ENCODE data around the gene KRT8. TPM values are rescaled to one million over a fixed set of nuclear protein-coding genes. Genes with fewer than 3 reads are reported as not detected.
A peak's percentile ranks its signal among the peaks of the same experiment; 100 is the strongest.

KRT8 gene
- total RNA-seq, 1 experiment from 2014 or later, result 179 TPM

DNA sequence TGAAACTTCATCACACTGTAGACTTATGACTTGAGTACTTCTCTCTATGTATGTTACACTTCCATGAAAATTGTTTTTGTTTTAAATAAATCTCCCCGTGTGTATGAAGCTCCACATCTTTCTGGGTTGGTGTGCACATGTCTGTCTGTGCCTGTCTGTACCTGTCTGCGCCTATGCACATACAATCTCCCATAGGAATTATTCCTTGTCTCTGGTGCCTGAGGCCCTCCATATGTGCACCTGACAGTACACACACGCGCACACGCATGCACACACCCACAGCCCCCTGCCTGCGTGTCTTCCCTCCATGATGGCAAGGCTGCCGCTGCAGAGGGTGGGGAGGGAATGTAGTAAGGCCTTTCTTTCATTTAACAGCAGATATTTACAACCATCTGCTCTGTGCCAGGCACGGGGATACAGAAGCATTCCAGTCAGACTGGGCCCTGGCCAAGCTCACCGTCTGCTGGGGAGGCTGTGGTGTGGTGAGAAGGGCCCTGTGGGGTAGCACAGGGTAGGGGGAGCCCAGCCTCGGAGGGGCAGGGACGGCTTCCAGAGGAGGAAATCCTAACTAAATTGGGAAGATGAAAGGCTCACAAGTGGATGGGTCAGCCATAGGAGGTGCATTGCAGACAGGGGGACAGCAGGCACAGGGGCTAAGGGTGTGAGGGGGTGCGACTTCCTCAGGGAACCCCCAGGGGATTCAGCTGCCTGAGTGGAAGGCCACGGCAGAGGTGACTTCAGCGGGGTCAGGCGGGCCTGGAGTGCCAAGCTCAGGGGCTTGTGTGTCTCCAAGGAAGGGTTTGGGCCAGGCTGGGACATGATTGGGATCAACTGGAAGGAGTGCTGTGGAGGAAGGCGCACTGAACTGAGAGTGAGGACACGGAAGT is 26.1 kb downstream of the KRT8 start:
- no peak for TF ChIP-seq CTCF (IDR thresholded peaks at IDR 0.05; ENCODE audit: unreplicated experiment)
- ChIA-PET POLR2A (interaction anchor here (0.6 to 17.0 kb wide), 16 partner anchors 8 to 807 kb away, joined by 3 to 675 read pairs (median 4); partner anchors contain the start of genes KRT5 and KRT6A), CTCF (interaction anchor here (0.6 to 24.3 kb wide), 58 partner anchors 8 to 853 kb away, joined by 3 to 747 read pairs (median 5); partner anchors contain the start of genes KRT1, KRT5, KRT6A and KRT73)
- no TSS peak for BruUV-seq (replicated peaks)
- intact Hi-C loops (cut with micrococcal nuclease), result loop anchor here (1.0 to 10.0 kb wide), 4 partner anchors 487 to 739 kb away; no protein-coding TSS in a partner anchor
- DNase-seq (ENCODE audit: unreplicated experiment), result no peak
- Mint-ChIP-seq H3K27ac (ENCODE audit: low read depth, unreplicated experiment) (peak overlapping the region; percentile 1), H3K36me3 (ENCODE audit: insufficient read depth, unreplicated experiment) (no peaks in the 10 kb centered on the region), H3K27me3 (ENCODE audit: insufficient read depth, unreplicated experiment) (no peaks in the 10 kb centered on the region), H3K9me3 (ENCODE audit: unreplicated experiment) (no peaks in the 10 kb centered on the region), H3K4me3 (ENCODE audit: unreplicated experiment) (peak overlapping the region; percentile 48), H3K4me1 (ENCODE audit: insufficient read depth, unreplicated experiment) (peaks cover 56% of the 10 kb centered on the region)

GRCh38 chr12:52877242-52877641 is 27.6 kb downstream of the KRT8 start:
- no peak for DNase-seq (ENCODE audit: unreplicated experiment)
- intact Hi-C loops (cut with micrococcal nuclease), result loop anchor here (10.0 kb wide), 1 partner anchor 662 kb away; no protein-coding TSS in a partner anchor
- no TSS peak for BruUV-seq (replicated peaks)
- Mint-ChIP-seq H3K4me1 (ENCODE audit: insufficient read depth, unreplicated experiment) (peaks cover 71% of the 10 kb centered on the region), H3K36me3 (ENCODE audit: insufficient read depth, unreplicated experiment) (peaks cover 6% of the 10 kb centered on the region), H3K9me3 (ENCODE audit: unreplicated experiment) (no peaks in the 10 kb centered on the region), H3K27ac (ENCODE audit: low read depth, unreplicated experiment) (peak overlapping the region; percentile 1), H3K4me3 (ENCODE audit: unreplicated experiment) (peak overlapping the region; percentile 28), H3K27me3 (ENCODE audit: insufficient read depth, unreplicated experiment) (no peaks in the 10 kb centered on the region)
- POLR2A ChIA-PET, result interaction anchor here (0.8 to 17.0 kb wide), 11 partner anchors 10 to 738 kb away, joined by 3 to 675 read pairs (median 5); partner anchors contain the start of genes KRT5 and KRT6A
- TF ChIP-seq CTCF (IDR thresholded peaks at IDR 0.05; ENCODE audit: unreplicated experiment), result no peak
- CTCF ChIA-PET, result interaction anchor here (0.7 to 24.3 kb wide), 17 partner anchors 8 to 739 kb away, joined by 3 to 747 read pairs (median 22); partner anchors contain the start of genes KRT5 and KRT85

- H3K27ac Mint-ChIP-seq (ENCODE audit: low read depth, unreplicated experiment), result peak overlapping the region; percentile 95
- intact Hi-C loops (cut with micrococcal nuclease), result loop anchor here (10.0 kb wide), 1 partner anchor 662 kb away; no protein-coding TSS in a partner anchor
- H3K27me3 Mint-ChIP-seq (ENCODE audit: insufficient read depth, unreplicated experiment), result no peaks in the 10 kb centered on the region
- DNase-seq (ENCODE audit: unreplicated experiment), result peak; percentile 93
- TF ChIP-seq CTCF (IDR thresholded peaks at IDR 0.05; ENCODE audit: unreplicated experiment), result no peak
- ChIA-PET CTCF (interaction anchor here (0.7 to 16.4 kb wide), 7 partner anchors 8 to 727 kb away, joined by 3 to 366 read pairs (median 77); partner anchors contain the start of genes KRT5 and KRT85), POLR2A (interaction anchor here (0.7 to 17.0 kb wide), 17 partner anchors 9 to 728 kb away, joined by 3 to 675 read pairs (median 5); partner anchors contain the start of genes EIF4B, KRT5, KRT6A and KRT80)
- H3K4me3 Mint-ChIP-seq (ENCODE audit: unreplicated experiment), result no peak overlapping the region
- no TSS peak for BruUV-seq (replicated peaks)
- peaks cover 80% of the 10 kb centered on the region for H3K4me1 Mint-ChIP-seq (ENCODE audit: insufficient read depth, unreplicated experiment)
- no peaks in the 10 kb centered on the region for H3K9me3 Mint-ChIP-seq (ENCODE audit: unreplicated experiment)
- peaks cover 6% of the 10 kb centered on the region for H3K36me3 Mint-ChIP-seq (ENCODE audit: insufficient read depth, unreplicated experiment)
These were observed 28.5 kb downstream of the KRT8 start for GRCh38 chr12:52876372-52876771.
